ENCODE measurements around the gene RAI14.

DNA sequence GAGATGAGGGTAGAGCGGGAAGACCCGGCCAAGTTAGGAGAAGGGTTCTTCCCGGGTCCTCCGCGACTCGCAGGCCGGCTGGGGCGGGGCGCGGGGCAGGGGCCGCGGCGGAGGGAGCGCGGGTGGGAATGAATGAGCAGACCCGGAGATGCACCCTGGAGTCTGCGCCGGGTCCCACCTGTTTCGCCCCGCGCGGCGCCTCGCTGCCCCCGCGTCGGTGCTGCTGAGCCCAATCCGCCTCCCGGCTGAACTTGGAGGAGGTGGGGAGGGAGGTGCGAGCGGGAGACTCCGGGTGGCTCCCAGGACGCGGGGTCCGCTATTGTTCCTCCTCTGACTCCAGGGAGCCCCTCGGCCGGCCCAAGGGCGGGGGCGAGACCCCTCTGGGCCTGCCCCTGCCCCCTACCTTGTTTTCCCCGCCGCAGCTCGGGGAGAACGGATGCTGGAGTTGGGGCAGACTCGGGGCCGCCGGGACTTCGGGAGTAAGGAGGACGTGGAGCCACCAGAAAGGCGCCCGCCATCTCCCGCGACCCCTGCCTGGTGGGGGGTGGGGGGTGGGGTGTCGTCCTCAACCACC is 659 bp downstream of the RAI14 start:
- TF ChIP-seq, protein P1, sequence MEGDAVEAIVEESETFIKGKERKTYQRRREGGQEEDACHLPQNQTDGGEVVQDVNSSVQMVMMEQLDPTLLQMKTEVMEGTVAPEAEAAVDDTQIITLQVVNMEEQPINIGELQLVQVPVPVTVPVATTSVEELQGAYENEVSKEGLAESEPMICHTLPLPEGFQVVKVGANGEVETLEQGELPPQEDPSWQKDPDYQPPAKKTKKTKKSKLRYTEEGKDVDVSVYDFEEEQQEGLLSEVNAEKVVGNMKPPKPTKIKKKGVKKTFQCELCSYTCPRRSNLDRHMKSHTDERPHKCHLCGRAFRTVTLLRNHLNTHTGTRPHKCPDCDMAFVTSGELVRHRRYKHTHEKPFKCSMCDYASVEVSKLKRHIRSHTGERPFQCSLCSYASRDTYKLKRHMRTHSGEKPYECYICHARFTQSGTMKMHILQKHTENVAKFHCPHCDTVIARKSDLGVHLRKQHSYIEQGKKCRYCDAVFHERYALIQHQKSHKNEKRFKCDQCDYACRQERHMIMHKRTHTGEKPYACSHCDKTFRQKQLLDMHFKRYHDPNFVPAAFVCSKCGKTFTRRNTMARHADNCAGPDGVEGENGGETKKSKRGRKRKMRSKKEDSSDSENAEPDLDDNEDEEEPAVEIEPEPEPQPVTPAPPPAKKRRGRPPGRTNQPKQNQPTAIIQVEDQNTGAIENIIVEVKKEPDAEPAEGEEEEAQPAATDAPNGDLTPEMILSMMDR (conservative IDR thresholded peaks at IDR 0.05) = no peak
- TF ChIP-seq EZH2 (IDR thresholded peaks at IDR 0.05; ENCODE audit: low read depth) = no peak
